Hematopoietic multipotent progenitor cell treated with erythropoietin and hydrocortisone succinate and interleukin-3 and kit ligand, for 4 days (in vitro differentiated cells): ENCODE measurements around the gene MSRB1.
"Not testable (repeated sequence)": the region's sequence is repeated elsewhere in the genome, so short reads cannot be mapped to it uniquely, and the experiment has no call there.

Experiments
- DNase-seq: peaks from one replicate; pipeline ENCODE4 v3.0.0-alpha.2; 2015

Gene MSRB1

GRCh38 chr16:1915732-1916639, 27.0 kb downstream of the MSRB1 start:
- no peak for DNase-seq

GRCh38 chr16:1914988-1915387, 28.0 kb downstream of the MSRB1 start:
- DNase-seq = no peak

- no peak for DNase-seq
These were observed 28.9 kb downstream of the MSRB1 start for GRCh38 chr16:1914084-1914608.

GRCh38 chr16:1913327-1914083, 29.5 kb downstream of the MSRB1 start:
- no peak for DNase-seq

GRCh38 chr16:1912215-1912543, 30.8 kb downstream of the MSRB1 start:
- DNase-seq = no peak

- no peak for DNase-seq
These were observed 31.4 kb downstream of the MSRB1 start for GRCh38 chr16:1911467-1912214.

GRCh38 chr16:1909561-1910231, 33.3 kb downstream of the MSRB1 start:
- no peak for DNase-seq

- no peak for DNase-seq
These were observed 34.0 kb downstream of the MSRB1 start for GRCh38 chr16:1908983-1909382.

- no peak for DNase-seq
These were observed 34.8 kb downstream of the MSRB1 start for GRCh38 chr16:1908184-1908583.

- DNase-seq = no peak
These were observed 35.7 kb downstream of the MSRB1 start for GRCh38 chr16:1907226-1907860.

GRCh38 chr16:1906846-1907165, 36.2 kb downstream of the MSRB1 start:
- DNase-seq = no peak

- DNase-seq = no peak
These were observed 36.7 kb downstream of the MSRB1 start for GRCh38 chr16:1906055-1906845.

GRCh38 chr16:1903845-1904840, 38.9 kb downstream of the MSRB1 start:
- no peak for DNase-seq

GRCh38 chr16:1903220-1903574, 39.8 kb downstream of the MSRB1 start:
- DNase-seq = no peak

- no peak for DNase-seq
These were observed 40.3 kb downstream of the MSRB1 start for GRCh38 chr16:1902547-1903219.

GRCh38 chr16:1900452-1900774, 42.6 kb downstream of the MSRB1 start:
- no peak for DNase-seq

GRCh38 chr16:1899641-1900451, 43.2 kb downstream of the MSRB1 start:
- no peak for DNase-seq

- not testable (repeated sequence) for DNase-seq
These were observed 45.3 kb downstream of the MSRB1 start for GRCh38 chr16:1897692-1898091.
